H9 (cell line): ENCODE results near the gene PLXND1. TPM values are rescaled to one million over a fixed set of nuclear protein-coding genes. Genes with fewer than 3 reads are reported as not detected.
A peak's percentile ranks its signal among the peaks of the same experiment; 100 is the strongest.

Experiments used
- DNase-seq: peaks from one replicate; pipeline ENCODE4 v3.0.0-alpha.2; 2017
- H2AFZ ChIP-seq: one replicate; pipeline ENCODE4 v1.6.1; 2013; ENCODE audit warnings: mild to moderate bottlenecking, low read length, control low read depth, moderate library complexity
- H2AK5ac ChIP-seq: 2 replicates; pipeline ENCODE4 v1.6.1; 2013; ENCODE audit warnings: low read length, control low read depth, mixed read lengths; ENCODE audit not compliant: insufficient read length
- H2BK120ac ChIP-seq: one replicate; pipeline ENCODE4 v1.6.1; 2013; ENCODE audit warnings: low read depth, mild to moderate bottlenecking, low read length, control low read depth, inconsistent platforms; ENCODE audit not compliant: poor library complexity, severe bottlenecking
- H2BK12ac ChIP-seq: 2 replicates; pipeline ENCODE4 v1.6.1; 2013; ENCODE audit warnings: low read length, control low read depth, mixed read lengths, low read depth; ENCODE audit not compliant: insufficient read length
- H2BK15ac ChIP-seq: 2 replicates; pipeline ENCODE4 v1.6.1; 2013; ENCODE audit warnings: low read depth, low read length, control low read depth
- H2BK20ac ChIP-seq: one replicate; pipeline ENCODE4 v1.6.1; 2013; ENCODE audit warnings: low read depth, mild to moderate bottlenecking, low read length, control low read depth, inconsistent platforms; ENCODE audit not compliant: poor library complexity, severe bottlenecking
- H2BK5ac ChIP-seq: 2 replicates; pipeline ENCODE4 v1.6.1; 2013; ENCODE audit warnings: low read length, control low read depth, mixed read lengths; ENCODE audit not compliant: insufficient read length
- H3K14ac ChIP-seq: 2 replicates; pipeline ENCODE4 v1.6.1; 2013; ENCODE audit warnings: low read length, control low read depth; ENCODE audit not compliant: insufficient read depth
- H3K18ac ChIP-seq: 2 replicates; pipeline ENCODE4 v1.6.1; 2013; ENCODE audit warnings: low read depth, mild to moderate bottlenecking, mixed read lengths, low read length, control low read depth; ENCODE audit not compliant: insufficient read length
- H3K23ac ChIP-seq: 2 replicates; pipeline ENCODE4 v1.6.1; 2013; ENCODE audit warnings: low read length, control low read depth, mixed read lengths, low read depth; ENCODE audit not compliant: insufficient read length
- H3K23me2 ChIP-seq: 2 replicates; pipeline ENCODE4 v1.6.1; 2013; ENCODE audit warnings: low read depth, mild to moderate bottlenecking, mixed read lengths, low read length, control low read depth; ENCODE audit not compliant: insufficient read length, poor library complexity, severe bottlenecking
- H3K27ac ChIP-seq: 2 replicates; pipeline ENCODE4 v1.5.1; 2013; ENCODE audit warnings: low read length, control low read depth, mixed read lengths, low read depth; ENCODE audit not compliant: insufficient read length
- H3K27me3 ChIP-seq: 2 replicates; pipeline ENCODE4 v1.6.1; 2013; ENCODE audit warnings: low read length, control low read depth, inconsistent platforms; ENCODE audit not compliant: insufficient read depth
- H3K4ac ChIP-seq: 2 replicates; pipeline ENCODE4 v1.6.1; 2013; ENCODE audit warnings: low read depth, mild to moderate bottlenecking, control low read depth, inconsistent platforms, low read length, moderate library complexity
- H3K4me1 ChIP-seq: 2 replicates; pipeline ENCODE4 v1.6.1; 2013; ENCODE audit warnings: low read length, control low read depth, inconsistent platforms; ENCODE audit not compliant: insufficient read depth
- H3K4me2 ChIP-seq: 2 replicates; pipeline ENCODE4 v1.6.1; 2013; ENCODE audit warnings: low read length, control low read depth, mixed read lengths; ENCODE audit not compliant: insufficient read length, insufficient read depth
- H3K56ac ChIP-seq: 2 replicates; pipeline ENCODE4 v1.6.1; 2013; ENCODE audit warnings: low read depth, mild to moderate bottlenecking, mixed read lengths, low read length, control low read depth; ENCODE audit not compliant: insufficient read length
- H3K79me1 ChIP-seq: 2 replicates; pipeline ENCODE4 v1.6.1; 2013; ENCODE audit warnings: low read depth, mild to moderate bottlenecking, moderate library complexity, low read length, control low read depth, inconsistent platforms; ENCODE audit not compliant: insufficient read depth, poor library complexity, severe bottlenecking
- H3K79me2 ChIP-seq: 2 replicates; pipeline ENCODE4 v1.6.1; 2013; ENCODE audit warnings: low read length, control low read depth, inconsistent platforms; ENCODE audit not compliant: insufficient read depth
- H3K9ac ChIP-seq: 2 replicates; pipeline ENCODE4 v1.6.1; 2013; ENCODE audit warnings: low read length, control low read depth, mixed read lengths; ENCODE audit not compliant: insufficient read length; ENCODE audit errors: extremely low read depth
- H3K9me3 ChIP-seq: one replicate; pipeline ENCODE4 v1.6.1; 2013; ENCODE audit warnings: low read depth, low read length, inconsistent platforms; ENCODE audit not compliant: control insufficient read depth
- H3T11ph ChIP-seq: one replicate; pipeline ENCODE4 v1.6.1; 2013; ENCODE audit warnings: mild to moderate bottlenecking, low read length, control low read depth, inconsistent platforms
- H4K20me1 ChIP-seq: one replicate; pipeline ENCODE4 v1.6.1; 2013; ENCODE audit not compliant: control insufficient read depth, insufficient read length, insufficient read depth
- H4K5ac ChIP-seq: 2 replicates; pipeline ENCODE4 v1.6.1; 2013; ENCODE audit warnings: low read depth, mild to moderate bottlenecking, mixed read lengths, low read length, control low read depth; ENCODE audit not compliant: insufficient read length
- H4K8ac ChIP-seq: replicated peaks from 2 replicates; pipeline ENCODE4 v1.6.1; 2013; ENCODE audit warnings: low read length, control low read depth, mixed read lengths, low read depth; ENCODE audit not compliant: insufficient read length
- H4K91ac ChIP-seq: 2 replicates; pipeline ENCODE4 v1.6.1; 2013; ENCODE audit warnings: low read depth, mild to moderate bottlenecking, moderate library complexity, mixed read lengths, low read length, control low read depth; ENCODE audit not compliant: insufficient read length
- H3K27ac Mint-ChIP-seq, 3 experiments: 2 replicates in 2 of 3; 3 replicates in 1 of 3; pipeline ENCODE4 v1.8.0; 2020 to 2021; ENCODE audit warnings: mixed read lengths in 3 of 3, mild to moderate bottlenecking in 1 of 3, moderate library complexity in 1 of 3
- H3K27me3 Mint-ChIP-seq: 2 replicates; pipeline ENCODE4 v1.8.0; 2021; ENCODE audit warnings: low read depth, mild to moderate bottlenecking, moderate library complexity, mixed read lengths
- H3K36me3 Mint-ChIP-seq, 3 experiments: 2 replicates in 2 of 3; 3 replicates in 1 of 3; pipeline ENCODE4 v1.8.0; 2020 to 2021; ENCODE audit warnings: low read depth in 3 of 3, mixed read lengths in 3 of 3; ENCODE audit not compliant: insufficient read depth in 1 of 3
- H3K4me1 Mint-ChIP-seq, 2 experiments: 2 replicates each; pipeline ENCODE4 v1.8.0; 2020; ENCODE audit warnings: mixed read lengths in 2 of 2
- H3K4me3 Mint-ChIP-seq, 2 experiments: 2 replicates in 1 of 2; 3 replicates in 1 of 2; pipeline ENCODE4 v1.8.0; 2020 to 2021; ENCODE audit warnings: mild to moderate bottlenecking in 2 of 2, mixed read lengths in 2 of 2, moderate library complexity in 1 of 2
- H3K9me3 Mint-ChIP-seq, 2 experiments: 2 replicates in 1 of 2; 3 replicates in 1 of 2; pipeline ENCODE4 v1.8.0; 2020; ENCODE audit warnings: mild to moderate bottlenecking in 2 of 2, mixed read lengths in 2 of 2, moderate library complexity in 1 of 2
- WGBS: extraction: QIAGEN DNeasy Blood & Tissue Kit; methylation state at CpG from one replicate; pipeline ENCODE4 v1.1.7; 2013; ENCODE audit warnings: missing lambda C conversion rate, low lambda C conversion rate, mixed read lengths; ENCODE audit not compliant: insufficient read length; ENCODE audit errors: extremely low coverage; 5-methylcytosine and 5-hydroxymethylcytosine counted together
- total RNA-seq: library from RNA; stranded (reverse); gene quantifications from 2 replicates; pipeline ENCODE4 v1.2.1, GENCODE V29; 2021
- TF ChIP-seq, protein P1 (sequence below): fragments of 200-600 bp; sonication (generic); conservative IDR thresholded peaks from 3 replicates; pipeline ENCODE4 v1.8.0; 2021; ENCODE audit warnings: antibody characterized with exemption, mild to moderate bottlenecking

The PLXND1 gene
- total RNA-seq, 1 experiment from 2014 or later, result 50.9 TPM

DNA sequence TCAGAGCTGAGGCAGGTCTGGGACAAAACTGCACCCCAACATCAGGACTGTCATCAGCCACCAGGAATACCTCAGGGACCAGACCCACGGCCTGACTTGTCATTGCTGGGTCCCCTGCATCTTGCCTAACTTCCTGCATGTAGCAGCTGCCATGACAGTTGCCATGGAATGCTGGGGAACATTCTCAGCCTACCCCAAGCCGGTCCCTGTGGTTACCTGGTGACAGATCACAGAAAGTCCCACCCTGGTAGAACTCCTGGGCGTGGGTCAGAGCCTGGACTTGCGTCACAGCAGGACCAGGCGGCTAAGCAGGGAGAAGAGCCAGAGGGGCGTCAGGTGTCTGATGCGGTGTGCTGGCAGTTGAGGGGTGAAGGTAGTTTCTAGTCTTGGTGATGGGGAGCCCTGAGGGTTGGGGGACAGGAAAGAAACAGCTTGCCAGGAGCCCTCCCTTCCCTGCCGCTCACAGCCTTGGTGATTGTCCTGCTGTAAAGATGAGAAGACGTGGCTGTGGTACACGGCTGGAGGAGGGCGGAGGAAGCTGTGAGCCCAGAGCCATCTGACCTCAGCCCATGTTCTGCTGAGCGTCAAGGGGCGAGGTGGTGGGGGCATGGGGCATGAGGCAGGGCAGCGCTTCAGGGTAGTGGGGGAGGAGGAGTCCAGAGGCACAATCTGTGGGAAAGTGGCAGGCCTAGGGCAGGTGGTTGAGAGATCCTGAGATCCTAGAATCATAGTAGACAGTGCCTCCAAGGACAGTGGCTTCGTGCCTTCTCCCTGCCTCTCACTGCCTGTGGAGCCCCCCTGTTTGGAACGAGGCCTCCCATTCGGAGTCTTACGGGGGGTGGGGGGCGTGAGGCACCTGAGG is 58.1 kb downstream of the PLXND1 start:
- Mint-ChIP-seq H3K4me3 (no peak overlapping the region), H3K36me3 (no peaks in the 10 kb centered on the region), H3K27me3 (no peaks in the 10 kb centered on the region), H3K9me3 (no peaks in the 10 kb centered on the region), H3K4me1 (peaks cover 15 to 25% of the 10 kb centered on the region in 2 experiments), H3K27ac (peak overlapping the region in 1 of 3 experiments; percentile 52; a peak in 4 of 7 replicates)
- Histone ChIP-seq H2AK5ac (no peak overlapping the region), H3K23me2 (no peaks in the 10 kb centered on the region), H3K79me2 (no peaks in the 10 kb centered on the region), H2BK5ac (no peak overlapping the region), H2BK15ac (no peak overlapping the region), H3K56ac (no peak overlapping the region), H3K4ac (no peak overlapping the region), H2BK120ac (no peak overlapping the region), H4K91ac (no peak overlapping the region), H4K5ac (no peak overlapping the region), H3K23ac (no peak overlapping the region), H3K4me2 (no peak overlapping the region), H2BK20ac (no peak overlapping the region), H3K79me1 (no peaks in the 10 kb centered on the region), H3K9me3 (no peaks in the 10 kb centered on the region), H3K18ac (no peak overlapping the region), H3K27me3 (no peaks in the 10 kb centered on the region; the same call in 1 of the 2 replicates), H3T11ph (no peak overlapping the region), H3K4me1 (no peaks in the 10 kb centered on the region; the same call in 1 of the 2 replicates), H3K27ac (no peak overlapping the region), H2AFZ (no peak overlapping the region), H3K14ac (no peak overlapping the region), H4K20me1 (no peaks in the 10 kb centered on the region), H3K9ac (no peak overlapping the region), H4K8ac (no peak overlapping the region), H2BK12ac (no peak overlapping the region)
- TF ChIP-seq, protein P1, sequence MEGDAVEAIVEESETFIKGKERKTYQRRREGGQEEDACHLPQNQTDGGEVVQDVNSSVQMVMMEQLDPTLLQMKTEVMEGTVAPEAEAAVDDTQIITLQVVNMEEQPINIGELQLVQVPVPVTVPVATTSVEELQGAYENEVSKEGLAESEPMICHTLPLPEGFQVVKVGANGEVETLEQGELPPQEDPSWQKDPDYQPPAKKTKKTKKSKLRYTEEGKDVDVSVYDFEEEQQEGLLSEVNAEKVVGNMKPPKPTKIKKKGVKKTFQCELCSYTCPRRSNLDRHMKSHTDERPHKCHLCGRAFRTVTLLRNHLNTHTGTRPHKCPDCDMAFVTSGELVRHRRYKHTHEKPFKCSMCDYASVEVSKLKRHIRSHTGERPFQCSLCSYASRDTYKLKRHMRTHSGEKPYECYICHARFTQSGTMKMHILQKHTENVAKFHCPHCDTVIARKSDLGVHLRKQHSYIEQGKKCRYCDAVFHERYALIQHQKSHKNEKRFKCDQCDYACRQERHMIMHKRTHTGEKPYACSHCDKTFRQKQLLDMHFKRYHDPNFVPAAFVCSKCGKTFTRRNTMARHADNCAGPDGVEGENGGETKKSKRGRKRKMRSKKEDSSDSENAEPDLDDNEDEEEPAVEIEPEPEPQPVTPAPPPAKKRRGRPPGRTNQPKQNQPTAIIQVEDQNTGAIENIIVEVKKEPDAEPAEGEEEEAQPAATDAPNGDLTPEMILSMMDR, result no peak
- DNase-seq, result no peak
- WGBS, result no CpG with 5 or more reads among the region's 19 CpGs
